IPS-18a (cell line): ENCODE data around the gene THBS3.
A peak's percentile ranks its signal among the peaks of the same experiment; 100 is the strongest.
"Not testable (repeated sequence)": the region's sequence is repeated elsewhere in the genome, so short reads cannot be mapped to it uniquely, and the experiment has no call there.

Experiments used
- H3K27ac ChIP-seq: one replicate; pipeline ENCODE4 v1.5.1; 2013; ENCODE audit warnings: low read length
- H3K27me3 ChIP-seq: one replicate; pipeline ENCODE4 v1.6.1; 2013; ENCODE audit warnings: mild to moderate bottlenecking, low read length; ENCODE audit not compliant: control insufficient read depth, insufficient read depth
- H3K36me3 ChIP-seq: one replicate; pipeline ENCODE4 v1.6.1; 2013; ENCODE audit warnings: low read depth, low read length; ENCODE audit not compliant: control insufficient read depth
- H3K4me1 ChIP-seq: one replicate; pipeline ENCODE4 v1.6.1; 2013; ENCODE audit warnings: low read depth, low read length; ENCODE audit not compliant: control insufficient read depth
- H3K4me3 ChIP-seq: one replicate; pipeline ENCODE4 v1.5.1; 2013; ENCODE audit warnings: low read length
- H3K9ac ChIP-seq: one replicate; pipeline ENCODE4 v1.6.1; 2013; ENCODE audit warnings: mild to moderate bottlenecking, low read length, moderate library complexity
- H3K9me3 ChIP-seq: one replicate; pipeline ENCODE4 v1.6.1; 2013; ENCODE audit warnings: low read depth, low read length; ENCODE audit not compliant: control insufficient read depth

The THBS3 gene

GRCh38 chr1:155218854-155219591, 11.3 kb upstream of the THBS3 start:
- H3K4me3 ChIP-seq = peak overlapping the region; percentile 23
- H3K4me1 ChIP-seq = no peaks in the 10 kb centered on the region
- no peaks in the 10 kb centered on the region for H3K27me3 ChIP-seq
- H3K9ac ChIP-seq = peak overlapping the region; percentile 2
- H3K36me3 ChIP-seq = no peaks in the 10 kb centered on the region
- H3K9me3 ChIP-seq = no peaks in the 10 kb centered on the region
- no peak overlapping the region for H3K27ac ChIP-seq

GRCh38 chr1:155214702-155215101, 7.0 kb upstream of the THBS3 start:
- H3K4me1 ChIP-seq, H3K27me3 ChIP-seq, H3K36me3 ChIP-seq, H3K9me3 ChIP-seq, H3K27ac ChIP-seq, H3K4me3 ChIP-seq, H3K9ac ChIP-seq: not testable (repeated sequence)

- H3K4me1 ChIP-seq = peaks cover 11% of the 10 kb centered on the region
- H3K36me3 ChIP-seq, H3K9me3 ChIP-seq, H3K4me3 ChIP-seq, H3K9ac ChIP-seq, H3K27ac ChIP-seq, H3K27me3 ChIP-seq: not testable (repeated sequence)
Observed at GRCh38 chr1:155212051-155212440, 4.3 kb upstream of the THBS3 start.

GRCh38 chr1:155211381-155212050, 3.8 kb upstream of the THBS3 start:
- peaks cover 13% of the 10 kb centered on the region for H3K4me1 ChIP-seq
- H3K4me3 ChIP-seq, H3K9me3 ChIP-seq, H3K27me3 ChIP-seq, H3K36me3 ChIP-seq, H3K27ac ChIP-seq, H3K9ac ChIP-seq: not testable (repeated sequence)

- H3K27ac ChIP-seq = no peak overlapping the region
- H3K36me3 ChIP-seq = no peaks in the 10 kb centered on the region
- peaks cover 4% of the 10 kb centered on the region for H3K27me3 ChIP-seq
- peaks cover 13% of the 10 kb centered on the region for H3K4me1 ChIP-seq
- H3K9ac ChIP-seq = no peak overlapping the region
- peak overlapping the region; percentile 98 for H3K4me3 ChIP-seq
- no peaks in the 10 kb centered on the region for H3K9me3 ChIP-seq
Observed at GRCh38 chr1:155210314-155211104, 2.8 kb upstream of the THBS3 start.

- H3K36me3 ChIP-seq = no peaks in the 10 kb centered on the region
- peak overlapping the region; percentile 84 for H3K27ac ChIP-seq
- peaks cover 4% of the 10 kb centered on the region for H3K27me3 ChIP-seq
- H3K9ac ChIP-seq = peak overlapping the region; percentile 97
- peaks cover 13% of the 10 kb centered on the region for H3K4me1 ChIP-seq
- no peaks in the 10 kb centered on the region for H3K9me3 ChIP-seq
- H3K4me3 ChIP-seq = peak overlapping the region; percentile 98
Observed at GRCh38 chr1:155209312-155209721, 1.6 kb upstream of the THBS3 start.

- Histone ChIP-seq H3K4me3 (peak within 1 kb of the TSS; percentile 98), H3K27me3 (peaks cover 4% of the 10 kb centered on the region), H3K27ac (peak within 1 kb of the TSS; percentile 84), H3K9me3 (no peaks in the 10 kb centered on the region), H3K9ac (peak within 1 kb of the TSS; percentile 97), H3K4me1 (peaks cover 13% of the 10 kb centered on the region), H3K36me3 (no peaks in the 10 kb centered on the region)
Observed at GRCh38 chr1:155208541-155209311, 1.0 kb upstream of the THBS3 start, which contains the start of gene MTX1. Gene MTX1, plus strand, starts transcription at chr1:155208695. Its CDS starts 110 bp downstream, at chr1:155208805.

- Histone ChIP-seq H3K4me1 (peaks cover 13% of the 10 kb centered on the region), H3K9ac (peak overlapping the region; percentile 44), H3K27me3 (peaks cover 4% of the 10 kb centered on the region), H3K4me3 (peak overlapping the region; percentile 54), H3K27ac (no peak overlapping the region), H3K36me3 (peaks cover 13% of the 10 kb centered on the region), H3K9me3 (no peaks in the 10 kb centered on the region)
Observed at GRCh38 chr1:155206891-155207805, 549 bp downstream of the THBS3 start.

- H3K4me3 ChIP-seq = no peak overlapping the region
- no peak overlapping the region for H3K27ac ChIP-seq
- no peak overlapping the region for H3K9ac ChIP-seq
- no peaks in the 10 kb centered on the region for H3K9me3 ChIP-seq
- peaks cover 24% of the 10 kb centered on the region for H3K36me3 ChIP-seq
- peaks cover 13% of the 10 kb centered on the region for H3K4me1 ChIP-seq
- H3K27me3 ChIP-seq = peaks cover 4% of the 10 kb centered on the region
Observed at GRCh38 chr1:155205969-155206593, 1.6 kb downstream of the THBS3 start.

GRCh38 chr1:155205035-155205434, 2.7 kb downstream of the THBS3 start:
- H3K27ac ChIP-seq = no peak overlapping the region
- peaks cover 4% of the 10 kb centered on the region for H3K27me3 ChIP-seq
- no peak overlapping the region for H3K4me3 ChIP-seq
- H3K9me3 ChIP-seq = no peaks in the 10 kb centered on the region
- no peak overlapping the region for H3K9ac ChIP-seq
- H3K36me3 ChIP-seq = peaks cover 34% of the 10 kb centered on the region
- H3K4me1 ChIP-seq = peaks cover 13% of the 10 kb centered on the region
